SK-N-SH (cell line): ENCODE data around the gene TAOK3.

Source experiments
- CHD2 ChIP-seq: fragments of 150-350 bp; IDR thresholded peaks from 2 replicates; pipeline ENCODE4 v1.6.1; 2018; ENCODE audit warnings: low read length; ENCODE audit not compliant: partially characterized antibody
- EP300 ChIP-seq, 2 experiments: IDR thresholded peaks; 2 replicates each; pipeline versions ENCODE4 v1.4.0 to v1.6.1; 2012; ENCODE audit warnings: borderline replicate concordance in 1 of 2, low read depth in 1 of 2, low read length in 1 of 2
- GABPA ChIP-seq: IDR thresholded peaks from 2 replicates; pipeline ENCODE4 v1.4.0; 2012; ENCODE audit warnings: low read depth, mild to moderate bottlenecking
- JUND ChIP-seq: IDR thresholded peaks from 2 replicates; pipeline ENCODE4 v1.4.0; 2012
- POLR2AphosphoS5 ChIP-seq: IDR thresholded peaks from 2 replicates; pipeline ENCODE4 v1.6.1; 2012; ENCODE audit warnings: low read depth, low read length
- RCOR1 ChIP-seq: fragments of 150-350 bp; IDR thresholded peaks from 2 replicates; pipeline ENCODE4 v1.6.1; 2017; ENCODE audit warnings: antibody characterized with exemption, low read length
- REST ChIP-seq: IDR thresholded peaks from 2 replicates; pipeline ENCODE4 v1.6.1; 2012; ENCODE audit warnings: mild to moderate bottlenecking, low read depth, low read length, moderate library complexity
- RFX5 ChIP-seq: IDR thresholded peaks from 2 replicates; pipeline ENCODE4 v1.6.1; 2012; ENCODE audit warnings: mild to moderate bottlenecking, improper control_type of control experiment, low read length
- RXRA ChIP-seq: IDR thresholded peaks from 2 replicates; pipeline ENCODE4 v1.4.0; 2012; ENCODE audit warnings: low read depth, mild to moderate bottlenecking, borderline replicate concordance
- SIN3A ChIP-seq: IDR thresholded peaks from 2 replicates; pipeline ENCODE4 v1.6.1; 2012; ENCODE audit warnings: low read depth, mild to moderate bottlenecking, low read length, moderate library complexity, borderline replicate concordance
- TAF1 ChIP-seq: IDR thresholded peaks from 2 replicates; pipeline ENCODE4 v1.6.1; 2012; ENCODE audit warnings: low read depth, mild to moderate bottlenecking, low read length, moderate library complexity, borderline replicate concordance
- TEAD4 ChIP-seq: IDR thresholded peaks from 2 replicates; pipeline ENCODE4 v1.4.0; 2012; ENCODE audit warnings: mild to moderate bottlenecking, borderline replicate concordance; ENCODE audit not compliant: insufficient read depth
- TF ChIP-seq, protein P1 (sequence below): fragments of 200-600 bp; sonication (generic); IDR thresholded peaks from 2 replicates; pipeline ENCODE4 v1.6.1; 2017; ENCODE audit warnings: antibody characterized with exemption, mild to moderate bottlenecking, moderate library complexity

DNA sequence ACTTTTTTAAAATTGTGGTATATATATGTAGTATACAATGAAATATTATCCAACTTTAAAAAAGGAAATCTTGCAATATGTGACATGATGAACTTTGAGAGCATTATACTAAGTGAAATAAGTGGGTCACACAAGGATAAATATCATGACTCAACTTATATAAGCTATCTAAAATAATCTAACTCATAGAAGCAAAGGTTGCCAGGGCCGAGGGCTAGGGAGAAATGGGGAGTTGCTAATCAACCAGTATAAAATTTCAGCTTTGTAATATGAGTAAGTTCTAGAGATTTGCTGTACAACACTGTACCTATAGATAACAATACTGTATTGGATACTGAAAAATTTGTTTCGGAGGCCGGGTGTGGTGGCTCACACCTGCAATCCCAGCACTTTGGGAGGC lies 38.5 kb downstream of the TAOK3 start:
- TF ChIP-seq EP300 (IDR thresholded peaks at IDR 0.05; ENCODE audit: borderline replicate concordance in 1 of 2, low read depth in 1 of 2, low read length in 1 of 2) (no peak), RFX5 (no peak), SIN3A (no peak), TAF1 (no peak), REST (no peak), GABPA (no peak), RCOR1 (no peak), RXRA (no peak), CHD2 (no peak), TEAD4 (no peak), JUND (no peak), POLR2AphosphoS5 (no peak)
- TF ChIP-seq, protein P1, sequence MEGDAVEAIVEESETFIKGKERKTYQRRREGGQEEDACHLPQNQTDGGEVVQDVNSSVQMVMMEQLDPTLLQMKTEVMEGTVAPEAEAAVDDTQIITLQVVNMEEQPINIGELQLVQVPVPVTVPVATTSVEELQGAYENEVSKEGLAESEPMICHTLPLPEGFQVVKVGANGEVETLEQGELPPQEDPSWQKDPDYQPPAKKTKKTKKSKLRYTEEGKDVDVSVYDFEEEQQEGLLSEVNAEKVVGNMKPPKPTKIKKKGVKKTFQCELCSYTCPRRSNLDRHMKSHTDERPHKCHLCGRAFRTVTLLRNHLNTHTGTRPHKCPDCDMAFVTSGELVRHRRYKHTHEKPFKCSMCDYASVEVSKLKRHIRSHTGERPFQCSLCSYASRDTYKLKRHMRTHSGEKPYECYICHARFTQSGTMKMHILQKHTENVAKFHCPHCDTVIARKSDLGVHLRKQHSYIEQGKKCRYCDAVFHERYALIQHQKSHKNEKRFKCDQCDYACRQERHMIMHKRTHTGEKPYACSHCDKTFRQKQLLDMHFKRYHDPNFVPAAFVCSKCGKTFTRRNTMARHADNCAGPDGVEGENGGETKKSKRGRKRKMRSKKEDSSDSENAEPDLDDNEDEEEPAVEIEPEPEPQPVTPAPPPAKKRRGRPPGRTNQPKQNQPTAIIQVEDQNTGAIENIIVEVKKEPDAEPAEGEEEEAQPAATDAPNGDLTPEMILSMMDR, result no peak
